ENCODE results near the gene UCK1. TPM values are rescaled to one million over a fixed set of nuclear protein-coding genes. Genes with fewer than 3 reads are reported as not detected.

UCK1 gene
- total and polyA plus RNA-seq, 2 of the 13 experiments (the other 11 are each of a cell fraction or from before 2014, with no cell fraction given) = 11.0 to 24.1 TPM

DNA sequence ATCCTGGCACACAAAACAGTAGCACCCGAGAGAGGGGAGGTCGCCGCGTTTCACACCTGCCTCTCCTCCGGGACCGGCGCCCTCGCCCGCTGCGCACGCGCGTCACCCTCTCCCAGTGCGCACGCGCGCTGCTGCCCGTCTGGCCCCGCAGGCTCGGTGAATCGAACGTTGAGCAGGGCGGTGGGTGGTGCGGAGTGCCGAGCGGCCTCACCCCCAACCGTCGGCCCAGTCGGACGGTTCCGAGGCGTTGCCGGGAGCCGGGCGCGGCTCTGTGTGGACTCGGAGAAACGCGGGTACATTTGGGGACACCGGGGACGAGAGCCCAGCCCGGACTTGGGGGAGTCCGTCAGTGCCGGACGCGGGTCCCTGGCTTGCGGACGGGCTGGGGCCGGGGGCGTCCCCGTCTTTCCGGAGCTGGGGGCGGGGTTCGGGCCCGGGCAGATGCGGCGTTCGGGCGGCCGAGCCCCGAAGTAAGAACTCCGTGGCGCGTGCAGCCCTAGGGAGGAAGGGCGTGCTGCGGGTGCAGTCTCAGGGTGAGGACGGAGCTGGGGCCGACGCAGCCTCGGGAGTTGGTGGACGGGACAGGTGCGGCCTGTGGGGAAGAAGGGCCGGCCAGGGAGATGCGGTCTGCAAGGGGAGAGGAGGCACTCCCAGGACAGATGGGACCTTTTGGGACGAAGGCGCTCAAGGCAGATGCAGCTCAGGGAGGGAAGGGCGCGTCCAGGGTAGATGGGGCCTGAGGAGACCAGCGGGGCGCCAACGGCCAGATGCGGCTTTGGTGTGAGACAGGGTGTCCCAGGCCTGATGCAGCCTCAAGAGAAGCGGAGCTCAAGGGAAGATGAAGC lies 28.1 kb downstream of the UCK1 start, which contains the start of gene POMT1 (continued):
- TF ChIP-seq ZSCAN22 (CRISPR knock-in tag; IDR thresholded peaks at IDR 0.05) (no peak), TEAD2 (CRISPR knock-in tag; IDR thresholded peaks at IDR 0.05) (no peak), RBM39 (IDR thresholded peaks at IDR 0.05; ENCODE audit: low read depth, low read length, poor library complexity, severe bottlenecking) (peak; percentile 81), ZNF292 (CRISPR knock-in tag; IDR thresholded peaks at IDR 0.05; ENCODE audit: borderline replicate concordance, low read depth) (no peak), ZNF709 (CRISPR knock-in tag; IDR thresholded peaks at IDR 0.05) (peak; percentile 88; the same call in 1 of the 2 replicates), ZFY (CRISPR knock-in tag; IDR thresholded peaks at IDR 0.05) (peak; percentile 93), ZNF160 (CRISPR knock-in tag; IDR thresholded peaks at IDR 0.05) (peak; percentile 62; the same call in 1 of the 2 replicates), ZBTB20 (CRISPR knock-in tag; IDR thresholded peaks at IDR 0.05; ENCODE audit: borderline replicate concordance, low read depth) (0 out of 2 replicates have a peak, but pooled peaks have one; percentile 23), ZNF567 (CRISPR knock-in tag; IDR thresholded peaks at IDR 0.05; ENCODE audit: borderline replicate concordance) (peak; percentile 93), MIER2 (CRISPR knock-in tag; IDR thresholded peaks at IDR 0.05) (no peak), ZNF605 (CRISPR knock-in tag; IDR thresholded peaks at IDR 0.05) (peak; percentile 79), YEATS2 (CRISPR knock-in tag; IDR thresholded peaks at IDR 0.05; ENCODE audit: borderline replicate concordance) (peak; percentile 87; the same call in 1 of the 2 replicates), MXI1 (IDR thresholded peaks at IDR 0.05; ENCODE audit: borderline replicate concordance, low read depth, low read length) (peak; percentile 13; the same call in 1 of the 3 replicates), ZBTB3 (CRISPR knock-in tag; IDR thresholded peaks at IDR 0.05; ENCODE audit: borderline replicate concordance, low read depth) (no peak)
- TF ChIP-seq, protein P1, sequence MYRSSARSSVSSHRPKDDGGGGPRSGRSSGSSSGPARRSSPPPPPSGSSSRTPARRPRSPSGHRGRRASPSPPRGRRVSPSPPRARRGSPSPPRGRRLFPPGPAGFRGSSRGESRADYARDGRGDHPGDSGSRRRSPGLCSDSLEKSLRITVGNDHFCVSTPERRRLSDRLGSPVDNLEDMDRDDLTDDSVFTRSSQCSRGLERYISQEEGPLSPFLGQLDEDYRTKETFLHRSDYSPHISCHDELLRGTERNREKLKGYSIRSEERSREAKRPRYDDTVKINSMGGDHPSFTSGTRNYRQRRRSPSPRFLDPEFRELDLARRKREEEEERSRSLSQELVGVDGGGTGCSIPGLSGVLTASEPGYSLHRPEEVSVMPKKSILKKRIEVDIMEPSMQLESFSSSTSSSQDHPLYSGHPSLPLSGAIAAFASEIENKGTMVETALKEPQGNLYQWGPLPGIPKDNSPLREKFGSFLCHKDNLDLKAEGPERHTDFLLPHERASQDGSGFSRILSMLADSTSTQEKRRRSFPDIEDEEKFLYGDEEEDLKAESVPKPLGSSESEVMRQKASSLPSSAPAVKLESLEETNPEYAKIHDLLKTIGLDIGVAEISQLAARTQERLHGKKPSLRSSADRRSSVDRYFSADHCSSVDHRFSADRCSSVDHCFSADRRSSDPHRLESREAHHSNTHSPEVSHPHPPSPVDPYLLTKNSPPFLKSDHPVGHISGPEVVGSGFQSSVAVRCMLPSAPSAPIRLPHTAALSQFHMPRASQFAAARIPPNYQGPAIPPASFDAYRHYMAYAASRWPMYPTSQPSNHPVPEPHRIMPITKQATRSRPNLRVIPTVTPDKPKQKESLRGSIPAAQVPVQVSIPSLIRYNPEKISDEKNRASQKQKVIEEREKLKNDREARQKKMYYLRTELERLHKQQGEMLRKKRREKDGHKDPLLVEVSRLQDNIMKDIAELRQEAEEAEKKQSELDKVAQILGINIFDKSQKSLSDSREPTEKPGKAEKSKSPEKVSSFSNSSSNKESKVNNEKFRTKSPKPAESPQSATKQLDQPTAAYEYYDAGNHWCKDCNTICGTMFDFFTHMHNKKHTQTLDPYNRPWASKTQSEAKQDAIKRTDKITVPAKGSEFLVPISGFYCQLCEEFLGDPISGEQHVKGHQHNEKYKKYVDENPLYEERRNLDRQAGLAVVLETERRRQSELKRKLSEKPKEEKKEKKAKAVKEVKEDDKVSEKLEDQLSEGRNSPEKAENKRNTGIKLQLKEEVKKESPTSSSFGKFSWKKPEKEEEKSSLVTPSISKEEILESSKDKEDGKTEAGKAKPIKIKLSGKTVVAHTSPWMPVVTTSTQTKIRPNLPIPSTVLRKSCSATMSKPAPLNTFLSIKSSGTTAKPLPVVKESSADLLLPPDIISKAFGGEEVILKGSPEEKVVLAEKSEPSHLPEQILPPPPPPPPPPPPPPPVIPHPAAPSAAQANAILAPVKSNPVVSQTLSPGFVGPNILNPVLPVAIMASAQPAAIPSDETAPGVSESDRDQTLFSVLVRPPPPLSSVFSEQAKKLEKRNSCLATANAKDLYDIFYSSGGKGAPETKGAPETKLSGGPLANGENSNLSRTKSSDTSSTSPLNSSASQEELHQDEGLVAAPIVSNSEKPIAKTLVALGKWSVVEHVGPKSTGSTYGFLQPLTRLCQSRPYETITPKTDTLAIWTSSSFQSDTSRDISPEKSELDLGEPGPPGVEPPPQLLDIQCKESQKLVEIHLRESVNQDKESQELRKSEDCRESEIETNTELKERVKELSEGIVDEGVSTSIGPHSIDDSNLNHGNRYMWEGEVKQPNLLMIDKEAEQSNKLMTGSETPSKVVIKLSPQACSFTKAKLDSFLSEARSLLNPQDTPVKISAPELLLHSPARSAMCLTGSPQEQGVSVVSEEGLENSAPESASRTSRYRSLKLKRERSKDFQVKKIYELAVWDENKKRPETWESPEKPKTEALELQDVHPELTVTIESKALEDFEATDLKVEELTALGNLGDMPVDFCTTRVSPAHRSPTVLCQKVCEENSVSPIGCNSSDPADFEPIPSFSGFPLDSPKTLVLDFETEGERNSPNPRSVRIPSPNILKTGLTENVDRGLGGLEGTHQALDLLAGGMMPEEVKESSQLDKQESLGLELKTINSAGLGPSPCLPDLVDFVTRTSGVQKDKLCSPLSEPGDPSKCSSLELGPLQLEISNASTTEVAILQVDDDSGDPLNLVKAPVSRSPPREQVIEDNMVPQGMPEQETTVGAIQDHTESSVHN (CRISPR knock-in tag; IDR thresholded peaks at IDR 0.05) = 0 out of 2 replicates have a peak, but pooled peaks have one; percentile 73
- TF ChIP-seq, protein P2, sequence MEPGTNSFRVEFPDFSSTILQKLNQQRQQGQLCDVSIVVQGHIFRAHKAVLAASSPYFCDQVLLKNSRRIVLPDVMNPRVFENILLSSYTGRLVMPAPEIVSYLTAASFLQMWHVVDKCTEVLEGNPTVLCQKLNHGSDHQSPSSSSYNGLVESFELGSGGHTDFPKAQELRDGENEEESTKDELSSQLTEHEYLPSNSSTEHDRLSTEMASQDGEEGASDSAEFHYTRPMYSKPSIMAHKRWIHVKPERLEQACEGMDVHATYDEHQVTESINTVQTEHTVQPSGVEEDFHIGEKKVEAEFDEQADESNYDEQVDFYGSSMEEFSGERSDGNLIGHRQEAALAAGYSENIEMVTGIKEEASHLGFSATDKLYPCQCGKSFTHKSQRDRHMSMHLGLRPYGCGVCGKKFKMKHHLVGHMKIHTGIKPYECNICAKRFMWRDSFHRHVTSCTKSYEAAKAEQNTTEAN (CRISPR knock-in tag; conservative IDR thresholded peaks at IDR 0.05) = peak; percentile 79
- TF ChIP-seq, protein P3, sequence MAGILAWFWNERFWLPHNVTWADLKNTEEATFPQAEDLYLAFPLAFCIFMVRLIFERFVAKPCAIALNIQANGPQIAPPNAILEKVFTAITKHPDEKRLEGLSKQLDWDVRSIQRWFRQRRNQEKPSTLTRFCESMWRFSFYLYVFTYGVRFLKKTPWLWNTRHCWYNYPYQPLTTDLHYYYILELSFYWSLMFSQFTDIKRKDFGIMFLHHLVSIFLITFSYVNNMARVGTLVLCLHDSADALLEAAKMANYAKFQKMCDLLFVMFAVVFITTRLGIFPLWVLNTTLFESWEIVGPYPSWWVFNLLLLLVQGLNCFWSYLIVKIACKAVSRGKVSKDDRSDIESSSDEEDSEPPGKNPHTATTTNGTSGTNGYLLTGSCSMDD (CRISPR knock-in tag; IDR thresholded peaks at IDR 0.05) = 0 out of 2 replicates have a peak, but pooled peaks have one; percentile 50
- TF ChIP-seq, protein P4, sequence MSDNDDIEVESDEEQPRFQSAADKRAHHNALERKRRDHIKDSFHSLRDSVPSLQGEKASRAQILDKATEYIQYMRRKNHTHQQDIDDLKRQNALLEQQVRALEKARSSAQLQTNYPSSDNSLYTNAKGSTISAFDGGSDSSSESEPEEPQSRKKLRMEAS (IDR thresholded peaks at IDR 0.05) = peak; percentile 84

Data from HepG2 (cell line).